Activated CD4-positive, alpha-beta T cell treated with anti-CD3 and anti-CD28 coated beads for 4 hours (primary cell): ENCODE data around the gene RGS4.

Experiments used
- DNase-seq, 2 donors: peaks; one replicate each; pipeline ENCODE4 v3.0.0-alpha.2; 2020

The RGS4 gene

DNA sequence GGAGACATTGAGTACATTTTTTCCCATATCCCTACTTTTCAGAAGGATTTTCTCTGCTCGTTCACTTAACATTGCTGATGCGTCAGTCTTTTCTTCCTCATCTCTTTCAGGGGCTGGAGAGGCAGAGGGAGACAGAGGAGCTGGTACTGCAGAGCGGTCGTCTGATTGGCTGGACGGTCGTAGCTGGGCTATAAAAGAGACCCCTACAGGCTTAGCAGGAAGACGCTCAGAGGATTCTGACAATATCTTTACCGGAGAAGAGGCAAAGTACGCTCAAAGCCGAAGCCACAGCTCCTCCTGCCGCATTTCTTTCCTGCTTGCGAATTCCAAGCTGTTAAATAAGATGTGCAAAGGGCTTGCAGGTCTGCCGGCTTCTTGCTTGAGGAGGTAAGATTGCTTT is at the start of gene RGS4:
TSS of gene RGS4 (plus strand) at position 220 of the 400 bp plus-strand sequence. CDS start at position 344, 124 bp downstream.
- no peak for DNase-seq

DNA sequence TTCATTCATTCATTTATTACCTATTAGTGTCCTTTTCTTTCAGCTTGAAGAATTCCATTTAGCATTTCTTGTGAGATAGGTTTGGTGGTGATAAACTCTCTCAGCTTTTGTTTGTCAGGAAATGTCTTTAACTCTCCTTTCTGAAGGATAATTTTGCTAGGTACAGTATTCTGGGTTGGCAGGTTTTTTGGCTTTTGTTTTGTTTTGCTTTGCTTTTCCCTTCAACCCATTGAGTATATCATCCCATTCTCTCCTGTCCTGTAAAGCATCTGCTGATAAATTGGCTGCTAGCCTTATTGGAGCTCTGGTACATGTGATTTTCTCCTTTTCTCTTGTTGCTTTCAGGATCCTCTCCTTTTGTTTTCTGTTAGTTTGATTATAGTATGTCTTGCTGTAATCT is 47.0 kb upstream of the RGS4 start:
- DNase-seq = no peak

- no peak for DNase-seq
These were observed 41.6 kb upstream of the RGS4 start for GRCh38 chr1:163027610-163028009.

- DNase-seq = no peak
These were observed 39.3 kb upstream of the RGS4 start for GRCh38 chr1:163029901-163030300.

DNA sequence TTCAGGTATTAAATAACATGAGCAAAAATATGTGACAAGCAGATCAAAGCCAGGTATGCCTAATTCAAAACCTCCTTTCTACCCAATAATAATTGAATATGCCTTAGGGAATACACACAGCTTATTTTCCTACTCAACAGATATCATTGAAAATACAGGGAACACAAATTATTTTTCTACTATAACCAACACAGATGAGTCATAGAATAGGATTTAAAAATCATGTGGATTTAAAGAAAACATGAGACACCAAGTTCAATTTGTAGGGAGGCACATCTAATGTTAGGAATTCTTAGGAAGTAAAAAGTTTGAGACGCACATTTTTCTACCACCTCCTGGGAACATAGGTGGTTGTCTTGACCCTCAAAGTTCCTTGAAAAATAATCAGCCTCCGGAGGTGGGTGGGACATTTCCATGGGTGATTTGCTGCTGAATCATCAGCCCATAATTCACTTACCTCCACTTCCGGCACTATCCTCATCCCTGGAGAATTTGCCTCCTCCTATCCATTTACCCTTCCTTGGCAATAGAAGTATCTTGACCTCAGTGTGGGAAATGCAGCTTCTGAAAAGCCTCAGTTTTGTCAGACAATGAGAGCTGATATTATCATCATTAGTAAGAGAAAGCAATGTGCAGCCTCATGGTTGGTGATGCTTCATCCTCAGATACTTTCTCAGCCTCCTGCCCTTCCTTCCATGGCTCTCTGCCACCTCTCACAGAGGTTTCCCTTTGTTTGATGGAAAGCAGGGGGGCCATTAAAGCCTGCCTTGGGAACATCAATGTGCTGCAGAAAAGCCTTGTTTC is 33.5 kb upstream of the RGS4 start:
- DNase-seq = no peak

GRCh38 chr1:163036671-163037070 is 32.5 kb upstream of the RGS4 start:
- no peak for DNase-seq

DNA sequence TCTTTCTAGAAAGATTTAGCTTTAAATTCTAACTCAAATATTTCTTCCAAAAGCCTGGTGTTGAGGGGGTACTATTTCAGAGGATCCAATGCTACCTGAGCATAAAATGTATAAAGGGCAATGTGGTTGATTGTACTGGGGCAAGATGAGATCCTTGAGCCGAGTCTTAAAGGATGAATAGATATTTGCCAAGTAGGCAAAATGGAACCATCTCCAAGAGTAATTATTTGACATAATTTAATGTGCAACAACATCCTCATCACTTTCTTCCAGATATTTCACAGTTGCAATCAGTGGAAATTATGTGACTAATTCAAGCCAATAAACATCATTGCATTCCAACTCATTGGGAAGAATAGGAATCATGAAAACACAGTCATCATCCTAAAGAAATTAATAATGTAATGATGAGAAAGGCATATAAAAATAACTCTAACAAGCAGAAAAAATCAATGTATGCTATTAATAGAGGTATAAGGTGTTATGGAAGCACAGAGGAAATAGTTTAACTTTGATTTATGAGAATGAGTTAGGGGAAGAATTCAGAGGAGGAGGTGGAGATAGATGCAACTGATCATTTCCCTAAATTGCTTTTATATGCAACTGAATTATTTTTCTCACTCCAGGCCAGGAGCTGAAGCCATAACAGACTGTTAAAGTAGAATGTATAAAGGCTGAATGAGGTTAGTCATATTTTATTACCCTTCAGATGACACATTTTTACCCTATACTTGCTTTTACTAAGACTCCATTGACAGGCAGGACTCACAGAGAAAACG is 30.0 kb upstream of the RGS4 start:
- no peak for DNase-seq

DNA sequence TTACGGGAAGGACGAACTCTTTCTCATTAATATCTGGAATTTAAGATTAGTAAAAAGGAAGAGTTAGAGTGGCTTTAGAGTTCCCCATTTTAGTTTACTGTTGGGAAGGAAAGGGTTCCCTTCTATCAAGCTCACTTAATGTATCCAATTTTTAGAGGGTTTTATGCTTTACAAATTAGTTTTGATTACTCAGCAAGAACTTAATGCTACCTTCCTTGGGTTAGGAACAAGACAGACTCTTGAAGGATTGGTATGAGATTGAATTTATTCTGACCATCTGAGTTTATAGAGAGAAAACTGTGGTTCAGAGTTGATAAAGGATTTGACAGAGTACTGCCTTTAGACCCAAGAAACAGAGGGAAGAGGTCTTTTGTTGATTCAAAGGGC is 29.5 kb upstream of the RGS4 start:
- no peak for DNase-seq

- DNase-seq = no peak
These were observed 23.1 kb upstream of the RGS4 start for GRCh38 chr1:163046071-163046470.

- no peak for DNase-seq
These were observed 21.1 kb upstream of the RGS4 start for GRCh38 chr1:163047951-163048659.

DNA sequence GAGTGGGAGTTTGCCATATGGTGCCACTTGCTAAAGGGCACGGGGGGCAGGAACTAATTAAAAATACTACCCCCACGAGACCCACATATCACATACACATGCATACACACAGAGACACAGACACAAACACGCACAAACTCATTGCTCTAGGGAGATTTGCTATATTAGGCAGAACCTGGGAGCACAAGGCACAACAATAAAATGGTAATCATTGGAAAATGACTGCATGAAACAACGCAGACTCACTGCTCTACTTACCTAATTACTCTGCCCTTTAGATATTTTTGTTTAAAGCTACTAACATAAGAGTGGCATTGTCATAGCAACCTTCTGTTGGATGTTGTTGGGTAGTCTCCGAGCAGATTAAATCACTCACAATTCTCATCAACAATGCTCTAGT is 20.3 kb upstream of the RGS4 start:
- no peak for DNase-seq

DNA sequence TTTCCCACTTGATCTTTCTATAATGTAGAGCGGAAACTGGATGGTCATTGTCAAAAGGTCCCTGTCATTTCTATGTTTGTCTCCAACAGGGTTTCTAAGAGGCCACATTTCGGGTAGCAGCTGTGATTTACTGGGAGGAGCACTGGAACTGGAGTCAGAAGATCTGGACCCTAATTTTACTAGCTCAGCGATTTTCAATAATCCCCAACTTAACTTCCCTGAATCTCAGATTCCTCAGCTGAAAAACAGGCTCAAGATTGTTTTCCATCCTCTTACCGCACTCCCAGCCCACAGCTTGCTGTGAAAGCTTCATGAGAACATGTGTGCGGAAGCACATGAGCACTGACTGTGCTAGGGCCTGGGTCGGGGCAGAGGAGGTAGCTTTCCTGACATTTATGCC is 19.9 kb upstream of the RGS4 start:
- no peak for DNase-seq

- no peak for DNase-seq
These were observed 18.7 kb upstream of the RGS4 start for GRCh38 chr1:163050496-163050895.

DNA sequence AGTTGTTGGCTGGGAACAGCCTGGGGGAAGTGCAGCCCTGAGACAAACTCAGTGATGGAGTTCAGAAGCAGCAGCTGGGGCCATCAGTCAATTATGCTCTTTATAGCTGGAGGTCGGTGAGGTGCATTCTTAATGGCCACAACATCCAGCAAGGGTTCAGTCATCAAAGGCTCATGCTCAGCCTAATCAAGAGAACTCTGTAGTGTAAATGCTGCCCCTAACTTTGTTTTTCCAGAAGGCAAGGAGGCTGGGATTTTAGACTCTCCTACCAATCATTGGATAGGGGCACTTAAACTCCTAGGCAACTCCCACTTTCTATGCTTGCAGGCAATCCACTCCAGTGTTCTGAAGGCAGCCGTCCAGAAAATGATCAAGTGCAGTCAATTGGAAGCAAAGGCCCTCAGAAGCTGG is 15.0 kb upstream of the RGS4 start:
- no peak for DNase-seq

DNA sequence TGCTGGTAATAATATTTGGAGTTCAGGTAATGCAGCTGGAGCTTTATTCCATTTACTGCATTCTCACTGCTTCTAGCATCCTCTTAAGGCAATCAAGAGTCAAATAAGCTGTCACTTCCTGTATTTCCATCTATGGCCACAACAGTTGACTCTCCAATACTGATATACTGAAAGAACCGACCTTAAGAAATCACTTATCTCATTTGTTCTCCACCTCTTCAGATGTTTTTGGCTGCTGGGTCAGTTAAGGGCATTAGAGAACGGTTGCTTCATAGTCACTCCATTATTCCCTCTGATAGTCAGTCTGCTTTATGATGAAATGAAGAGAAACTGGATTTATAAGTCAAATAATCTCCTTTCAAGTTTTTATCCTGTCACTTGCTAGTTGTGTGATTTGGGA is 14.2 kb upstream of the RGS4 start:
- DNase-seq = no peak

GRCh38 chr1:163055531-163055930 is 13.6 kb upstream of the RGS4 start:
- DNase-seq = no peak

- no peak for DNase-seq
These were observed 12.3 kb upstream of the RGS4 start for GRCh38 chr1:163056831-163057230.

GRCh38 chr1:163060343-163061007 is 8.7 kb upstream of the RGS4 start:
- DNase-seq = no peak

GRCh38 chr1:163063143-163063542 is 6.0 kb upstream of the RGS4 start:
- no peak for DNase-seq

DNA sequence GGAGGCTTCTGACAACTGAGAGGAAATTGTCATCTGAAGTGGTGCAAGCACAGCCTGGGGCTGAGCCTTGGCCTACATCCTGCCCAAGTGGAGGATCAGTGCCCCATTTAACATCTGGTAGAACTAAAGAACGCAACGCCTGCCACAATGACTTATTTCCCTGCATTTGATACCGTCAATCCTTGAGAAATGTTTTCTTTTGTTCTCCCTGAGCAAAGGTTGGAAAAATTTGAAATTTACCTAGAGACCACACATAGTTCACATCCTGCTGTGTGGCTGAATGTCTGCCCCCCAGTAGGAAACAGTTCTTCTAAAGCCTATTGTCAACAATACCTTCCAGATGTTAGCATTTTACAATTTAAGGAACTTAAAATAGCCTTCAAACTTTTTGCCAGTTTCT is 5.6 kb upstream of the RGS4 start:
- DNase-seq = no peak

GRCh38 chr1:163066168-163066567 is 3.0 kb upstream of the RGS4 start:
- no peak for DNase-seq

- DNase-seq = no peak
These were observed 2.5 kb upstream of the RGS4 start for GRCh38 chr1:163066686-163067085.

- no peak for DNase-seq
These were observed 445 bp upstream of the RGS4 start for GRCh38 chr1:163068716-163069115.
